ENCODE data around the gene EDN3.

EDN3 gene

GRCh38 chr20:59308493-59309201, 8.2 kb downstream of the EDN3 start:
- no peak for DNase-seq (ENCODE audit: low spot score)

DNA sequence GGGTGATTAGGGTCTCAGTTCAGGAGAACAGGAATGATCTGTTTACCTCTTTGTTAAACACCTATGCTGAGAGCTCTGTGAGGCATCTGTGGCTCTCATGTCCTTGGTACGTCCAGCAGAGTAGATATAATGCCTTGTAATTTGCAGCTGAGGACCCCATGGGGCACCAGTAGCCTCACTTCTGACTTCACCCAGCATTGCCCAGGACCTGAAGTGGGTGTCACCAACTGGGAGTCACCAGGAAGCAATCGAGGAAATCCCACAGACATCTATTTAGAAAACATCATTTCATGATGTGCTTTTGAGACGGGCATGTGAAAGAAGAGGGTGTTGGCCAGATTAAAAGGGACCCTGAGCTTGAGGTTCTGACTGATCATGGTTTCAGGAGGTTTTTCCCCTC, 8.8 kb downstream of the EDN3 start:
- no peak for DNase-seq (ENCODE audit: low spot score)

DNA sequence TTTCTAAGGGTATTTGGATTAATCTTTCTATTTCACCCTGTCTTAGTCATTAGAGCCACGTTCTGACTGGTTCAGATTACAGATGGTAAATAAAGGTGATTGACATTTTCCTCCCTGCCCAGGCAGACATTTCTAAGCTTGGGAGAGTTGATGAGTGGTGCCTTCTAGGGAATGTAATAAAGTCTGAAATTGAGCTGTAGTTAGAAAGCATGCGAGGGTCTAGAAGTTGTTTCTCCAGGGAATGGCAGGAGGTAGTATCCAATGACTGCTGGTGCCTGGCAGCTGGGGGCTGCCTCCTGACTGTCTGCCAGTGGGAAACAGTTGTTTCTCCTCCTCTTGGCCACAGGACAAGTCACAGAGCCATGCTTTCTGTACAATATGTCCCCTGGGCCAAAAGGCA, 14.6 kb downstream of the EDN3 start:
- DNase-seq (ENCODE audit: low spot score): no peak

DNA sequence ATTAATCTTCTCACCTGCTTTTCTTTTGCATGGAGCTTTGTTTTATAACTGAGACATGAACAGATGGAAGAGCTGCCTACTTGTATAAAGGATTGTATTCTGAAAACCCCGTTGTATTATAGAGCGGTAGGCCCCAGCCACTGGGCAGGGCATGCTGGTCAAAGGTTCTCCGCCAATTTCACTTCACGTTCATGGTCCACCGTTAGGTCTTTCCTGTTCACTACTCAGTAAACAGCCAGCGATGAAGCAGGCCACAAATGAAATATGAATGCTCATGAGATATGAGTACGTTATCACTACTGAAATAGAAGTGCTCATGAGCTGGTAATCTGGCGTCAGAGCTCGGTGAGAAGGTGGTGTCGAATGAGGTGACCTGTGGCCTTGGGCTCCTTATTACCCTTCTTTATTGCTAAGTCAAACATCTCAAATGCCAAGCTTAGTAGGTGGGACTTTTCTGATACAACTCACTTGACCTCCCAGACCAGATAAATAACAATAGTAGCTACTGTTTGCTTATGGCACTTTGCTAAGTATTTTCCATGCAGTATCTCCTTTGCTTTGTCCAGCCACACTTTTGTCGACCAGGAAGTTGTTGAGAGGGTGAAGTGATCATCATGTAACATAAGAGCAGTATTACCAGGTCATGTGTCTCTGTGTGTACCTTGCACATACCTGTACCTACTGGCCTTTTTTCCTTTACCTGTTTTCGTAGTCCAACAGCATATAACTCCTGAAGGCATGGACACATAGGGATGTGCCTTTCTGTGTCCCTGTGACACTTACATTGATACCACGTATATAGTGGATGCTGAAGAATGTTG, 16.7 kb downstream of the EDN3 start:
- no peak for DNase-seq (ENCODE audit: low spot score)

DNA sequence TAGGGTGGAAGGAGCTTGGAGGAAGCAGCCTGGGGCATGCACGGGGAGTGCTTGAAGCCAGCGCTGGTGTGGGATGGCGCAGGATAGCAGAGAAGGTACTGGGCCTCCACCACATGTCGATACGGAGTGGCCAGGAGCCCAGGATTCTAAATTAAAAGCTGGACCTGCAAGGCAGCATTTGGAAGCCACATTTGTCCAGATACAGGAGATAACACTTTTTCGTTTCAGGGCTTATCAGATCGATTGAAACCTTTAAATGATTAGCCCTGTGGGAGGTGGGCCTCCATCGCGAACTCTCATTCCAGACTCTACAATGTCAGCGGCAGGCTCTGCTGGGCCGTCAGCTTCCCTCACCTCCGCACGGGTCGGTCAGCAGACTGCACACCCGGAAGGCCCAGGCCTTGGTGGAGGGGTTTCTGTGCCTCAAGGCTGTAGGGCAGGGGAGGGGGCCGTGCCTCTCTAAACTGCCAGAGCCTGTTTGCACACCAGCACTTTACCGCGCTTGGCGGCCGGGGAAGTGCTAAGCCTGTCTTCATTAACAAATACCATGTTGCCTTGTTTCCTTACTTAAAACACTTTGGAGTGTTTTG, 17.9 kb downstream of the EDN3 start:
- DNase-seq (ENCODE audit: low spot score): no peak

DNA sequence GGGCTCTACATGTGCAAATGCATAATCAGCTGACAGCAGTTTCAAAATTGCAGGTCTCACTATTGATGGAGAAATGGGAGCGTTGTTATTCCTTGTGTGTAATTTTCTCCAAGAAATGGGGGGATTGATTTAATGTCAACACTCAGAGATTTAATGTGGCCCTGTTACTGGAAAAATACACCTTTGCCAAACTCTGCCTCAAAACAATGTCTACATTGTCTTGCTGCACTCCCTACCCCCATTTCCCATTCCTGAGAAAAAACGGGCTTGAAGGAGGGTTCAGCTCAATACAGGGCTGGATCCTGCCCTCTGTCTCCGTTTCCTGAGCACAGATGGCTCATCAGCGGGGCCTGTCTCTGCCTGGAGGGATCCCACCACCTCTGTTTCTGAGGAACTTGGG, 18.4 kb downstream of the EDN3 start:
- DNase-seq (ENCODE audit: low spot score): no peak

DNA sequence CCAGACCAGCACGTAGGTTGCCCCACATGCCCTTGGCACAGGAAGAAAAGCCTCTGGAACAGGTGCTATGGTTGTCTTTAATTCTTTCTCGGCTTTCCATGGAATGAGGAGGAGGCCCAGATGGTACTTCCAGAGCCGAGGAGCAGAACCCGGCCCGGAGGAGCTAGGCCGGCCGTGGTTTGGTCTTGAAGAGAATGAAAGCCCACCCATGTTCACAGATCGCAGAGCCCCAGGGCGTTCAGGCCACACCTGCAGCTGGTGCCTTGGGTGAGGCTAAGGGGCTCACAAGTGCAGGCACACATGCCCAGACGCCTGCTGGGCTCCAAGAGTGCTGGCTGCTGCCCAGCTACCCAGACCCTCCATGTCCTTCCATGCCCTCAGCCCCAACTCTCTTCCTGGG, 20.0 kb downstream of the EDN3 start:
- DNase-seq (ENCODE audit: low spot score): no peak

GRCh38 chr20:59320854-59321647, 20.6 kb downstream of the EDN3 start:
- no peak for DNase-seq (ENCODE audit: low spot score)

DNA sequence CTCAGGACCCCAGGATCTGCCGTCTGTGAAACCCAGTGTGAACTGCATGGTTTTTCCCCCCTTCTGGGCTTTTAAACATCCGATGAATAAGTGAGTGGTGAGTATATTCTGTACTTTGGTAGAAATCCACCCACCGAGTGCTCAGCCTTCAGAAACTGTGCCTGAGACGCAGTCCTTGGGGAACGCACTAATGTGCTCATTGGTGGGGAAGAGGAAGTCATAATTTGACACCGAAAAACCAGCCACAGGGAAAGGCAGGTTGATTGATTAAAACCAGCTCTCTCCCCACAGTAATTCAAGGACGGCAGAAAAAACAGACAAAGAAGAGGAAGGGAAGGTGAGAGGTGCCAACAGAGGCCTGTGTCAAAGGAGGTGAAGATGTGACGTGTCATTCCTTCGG, 21.7 kb downstream of the EDN3 start:
- no peak for DNase-seq (ENCODE audit: low spot score)

- DNase-seq (ENCODE audit: low spot score): no peak
Measured at GRCh38 chr20:59322585-59323454, 22.4 kb downstream of the EDN3 start.

DNA sequence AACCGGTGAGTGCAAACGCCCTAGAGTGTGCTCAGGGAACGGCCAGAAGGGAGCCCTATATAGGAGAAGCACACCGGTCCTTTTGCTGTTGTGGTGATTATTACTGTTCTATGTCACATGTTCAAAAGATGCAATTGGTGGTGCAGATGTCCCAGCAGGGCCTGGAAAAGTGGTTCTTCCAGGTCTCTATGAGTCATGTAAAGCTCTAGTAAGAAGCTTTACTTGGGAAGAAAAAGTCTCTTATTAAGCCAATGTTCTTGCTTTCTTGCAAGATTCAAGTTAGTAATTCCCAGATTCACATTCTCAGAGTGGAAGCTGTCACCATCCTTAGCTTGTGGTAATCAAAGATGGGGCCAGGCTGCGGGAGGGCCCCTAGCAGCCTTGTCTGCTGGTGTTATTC, 23.3 kb downstream of the EDN3 start:
- no peak for DNase-seq (ENCODE audit: low spot score)

GRCh38 chr20:59324521-59325141, 24.2 kb downstream of the EDN3 start:
- DNase-seq (ENCODE audit: low spot score): no peak

- no peak for DNase-seq (ENCODE audit: low spot score)
Measured at GRCh38 chr20:59325142-59325523, 24.7 kb downstream of the EDN3 start.

GRCh38 chr20:59326188-59326587, 25.8 kb downstream of the EDN3 start:
- no peak for DNase-seq (ENCODE audit: low spot score)

- no peak for DNase-seq (ENCODE audit: low spot score)
Measured at GRCh38 chr20:59328071-59328470, 27.7 kb downstream of the EDN3 start.

DNA sequence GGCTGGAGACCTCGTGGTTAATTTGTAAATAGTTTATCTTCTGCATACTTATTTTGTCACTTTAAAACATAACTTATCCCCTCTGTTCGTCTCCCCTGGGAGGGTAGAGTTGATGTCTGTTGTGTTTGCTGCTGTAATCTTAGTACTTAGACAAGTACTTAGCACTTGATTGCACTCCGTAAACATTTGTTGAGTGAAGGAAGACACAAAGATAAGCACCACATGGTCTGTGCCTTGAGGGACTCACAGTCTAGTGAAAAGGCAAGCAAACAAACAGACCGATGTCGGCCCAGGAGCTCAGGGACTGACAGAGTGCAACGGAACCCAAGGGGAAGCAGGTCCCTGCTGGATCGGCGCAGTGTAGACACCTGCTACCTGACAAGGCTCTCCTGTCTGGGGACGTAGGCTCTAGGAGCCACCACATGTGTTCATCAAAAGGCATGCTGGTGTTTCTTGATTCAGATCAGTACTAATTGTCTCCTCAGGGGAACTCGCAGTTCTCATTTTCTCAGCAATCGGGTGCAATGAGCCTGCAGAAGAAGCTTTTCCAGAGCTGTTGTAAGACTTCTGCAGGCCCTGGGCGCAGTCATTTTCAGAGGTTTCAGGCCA, 31.4 kb downstream of the EDN3 start:
- DNase-seq (ENCODE audit: low spot score): no peak

DNA sequence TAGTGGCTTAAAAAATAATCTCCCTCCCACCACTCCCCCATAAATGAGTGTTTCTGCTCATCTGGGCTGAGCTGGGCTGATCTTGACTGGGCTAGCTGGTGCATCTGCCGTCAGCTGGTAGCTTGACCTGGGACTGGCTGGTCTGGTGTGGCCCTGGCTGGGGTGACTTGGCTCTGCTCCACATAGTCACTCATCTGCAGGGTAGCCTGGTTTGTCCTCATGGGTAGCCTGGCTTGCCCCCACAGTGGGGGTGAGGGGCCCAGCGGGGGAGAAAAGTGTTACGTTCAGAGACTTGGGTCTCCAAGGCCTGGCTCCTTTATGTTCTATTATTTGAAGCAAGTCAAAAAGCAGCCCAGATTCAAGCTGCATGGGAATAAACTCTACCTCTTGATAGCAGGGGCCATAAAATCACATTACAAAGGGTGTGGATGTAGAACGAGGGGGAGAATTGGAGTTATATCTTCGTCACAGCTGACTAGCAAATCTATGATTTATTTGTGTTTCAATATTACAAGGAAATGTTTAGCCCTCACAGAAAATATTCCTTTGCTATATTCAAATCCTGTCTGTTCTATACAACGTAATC, 32.9 kb downstream of the EDN3 start:
- DNase-seq (ENCODE audit: low spot score): no peak

DNA sequence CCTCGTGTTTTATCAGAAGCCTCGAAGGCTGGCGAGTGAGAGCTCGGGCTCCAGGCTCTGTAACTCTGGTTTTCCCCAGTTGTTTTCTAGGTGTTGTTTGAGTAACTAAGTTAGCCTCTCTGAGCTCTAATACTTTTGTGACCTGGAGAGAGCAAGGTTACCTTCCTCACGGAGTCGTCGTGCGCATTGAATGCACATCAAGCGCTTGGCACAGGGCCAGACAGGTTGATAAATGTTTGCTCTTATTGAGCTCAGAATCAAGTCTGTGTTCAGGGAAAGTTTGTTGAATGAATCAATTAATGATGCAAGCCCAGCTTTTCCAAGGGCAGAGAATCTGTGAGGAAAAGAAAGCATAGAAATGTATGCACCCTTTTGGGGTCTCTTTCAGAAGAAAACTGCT, 33.5 kb downstream of the EDN3 start:
- DNase-seq (ENCODE audit: low spot score): no peak

- DNase-seq (ENCODE audit: low spot score): no peak
Measured at GRCh38 chr20:59334651-59335300, 34.4 kb downstream of the EDN3 start.

DNA sequence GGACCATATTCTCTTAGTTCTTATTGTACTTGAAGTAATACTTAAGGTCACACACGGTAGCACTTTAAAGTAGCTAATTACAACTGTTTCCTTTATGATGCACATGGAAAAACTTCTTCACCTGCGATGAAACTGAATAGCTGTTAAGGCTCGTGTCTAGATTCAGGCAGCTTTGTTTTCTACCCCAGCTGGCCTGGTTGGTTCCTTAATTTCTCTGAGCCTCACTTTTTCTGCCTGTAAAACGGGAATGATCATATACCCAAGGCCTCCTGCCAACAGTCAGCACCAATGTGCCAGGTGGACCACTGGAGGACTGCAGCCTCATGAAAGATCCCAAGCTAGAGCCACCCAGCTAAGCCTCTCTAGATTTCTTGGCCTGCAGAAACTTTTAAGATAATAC, 35.0 kb downstream of the EDN3 start:
- DNase-seq (ENCODE audit: low spot score): no peak

Data from hepatic stellate cell (primary cell).